ENCODE measurements around the gene MED10.

DNA sequence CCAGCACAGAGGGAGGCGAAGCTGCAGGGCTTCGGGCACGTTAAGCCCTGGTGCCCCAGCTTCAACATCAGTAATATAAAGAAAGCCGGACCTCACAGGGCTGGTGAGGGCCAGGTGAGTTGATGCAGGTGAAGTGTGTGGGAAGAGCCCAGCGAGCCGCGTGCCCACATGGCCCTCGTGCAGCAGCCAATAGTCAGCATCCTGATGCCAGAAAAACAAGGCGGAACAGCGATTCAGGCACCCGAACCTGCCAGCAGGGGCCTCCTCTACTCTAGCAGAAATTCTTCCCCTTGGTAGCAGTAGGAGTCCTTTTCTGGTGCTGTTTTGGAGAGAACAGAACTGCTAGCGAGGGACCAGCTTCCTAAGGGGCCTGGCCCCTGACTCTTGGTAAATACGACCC, 7.8 kb downstream of the MED10 start:
- peak in 1 of 3 experiments; percentile 15 for TF ChIP-seq CTCF (optimal IDR thresholded peaks at IDR 0.05 in 1 of 3, IDR thresholded peaks at IDR 0.05 in 1 of 3, conservative IDR thresholded peaks at IDR 0.05 in 1 of 3; ENCODE audit: extremely low read depth in 1 of 3, insufficient read depth in 2 of 3, low read length in 3 of 3)
- TF ChIP-seq EZH2 (IDR thresholded peaks at IDR 0.05; ENCODE audit: low read length): no peak

Measured in keratinocyte (primary cell).